Erythroblast (primary cell): ENCODE measurements around the gene NMNAT2.

ENCODE experiments used
- GATA1 ChIP-seq: IDR thresholded peaks from 2 replicates; pipeline ENCODE4 v1.6.1; 2011; ENCODE audit warnings: low read depth, mild to moderate bottlenecking, control low read depth, low read length, moderate library complexity
- POLR2A ChIP-seq: IDR thresholded peaks from 2 replicates; pipeline ENCODE4 v1.6.1; 2011; ENCODE audit warnings: mild to moderate bottlenecking, low read length

DNA sequence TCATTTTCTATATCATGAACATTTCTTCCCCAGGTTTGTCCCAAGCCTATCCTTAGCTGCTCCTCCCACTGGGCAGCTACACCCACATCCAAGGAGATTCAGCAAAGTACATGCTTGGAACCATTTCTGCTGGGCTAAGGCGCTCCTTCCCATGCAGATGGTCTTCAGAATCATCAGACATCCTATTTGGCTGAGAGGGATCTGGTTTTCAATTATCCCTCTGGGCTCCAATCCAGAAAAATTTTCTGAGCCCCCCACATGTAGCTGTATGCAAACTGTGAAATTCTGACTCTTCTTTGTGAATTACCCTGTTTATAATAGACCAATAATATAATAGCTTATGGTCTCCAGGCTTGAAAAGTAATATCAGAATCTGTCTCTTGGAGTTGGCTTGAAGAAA lies 132.9 kb downstream of the NMNAT2 start:
- TF ChIP-seq POLR2A (no peak), GATA1 (no peak)
